COR-L47 (cell line): ENCODE data around the gene UBASH3B.
"Not testable (repeated sequence)": the region's sequence is repeated elsewhere in the genome, so short reads cannot be mapped to it uniquely, and the experiment has no call there.

Experiments
- DNase-seq: peaks from one replicate; lab custom pipeline; 2025; lab: John Stamatoyannopoulos, UW

UBASH3B gene

DNA sequence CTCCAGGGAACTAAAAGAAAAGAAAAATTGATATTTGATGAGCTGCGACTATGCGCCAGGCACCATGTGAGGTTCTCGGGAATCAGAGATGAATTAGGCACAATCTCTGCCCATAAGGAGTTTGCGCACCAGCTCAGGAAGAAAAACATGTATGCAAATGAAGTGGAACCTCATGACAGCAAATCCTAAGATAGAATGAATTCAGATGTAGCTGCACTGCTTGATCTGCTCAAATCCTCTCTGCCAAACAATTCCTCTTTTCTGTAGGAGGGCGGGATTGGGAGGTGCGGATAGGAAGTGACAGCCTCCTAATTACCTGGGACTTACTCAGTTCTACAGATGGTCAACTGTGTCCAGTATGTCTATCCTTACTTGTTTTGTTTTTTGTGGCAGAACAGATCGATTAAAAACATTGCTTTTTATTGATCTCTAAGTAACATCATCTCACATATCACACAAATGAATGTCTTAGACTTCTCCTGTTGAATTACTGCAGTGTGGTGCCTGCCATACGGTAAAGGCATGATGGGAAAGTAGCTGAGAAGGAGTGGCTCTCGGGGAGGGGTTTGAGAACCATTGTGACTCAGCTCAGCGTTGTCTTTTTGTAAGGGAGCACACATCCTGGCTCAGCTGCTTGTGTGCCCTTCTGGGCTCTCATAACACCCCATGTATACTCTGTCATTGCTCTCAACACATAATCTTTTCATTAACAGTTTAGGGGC is 196.7 kb downstream of the UBASH3B start:
- no peak for DNase-seq

DNA sequence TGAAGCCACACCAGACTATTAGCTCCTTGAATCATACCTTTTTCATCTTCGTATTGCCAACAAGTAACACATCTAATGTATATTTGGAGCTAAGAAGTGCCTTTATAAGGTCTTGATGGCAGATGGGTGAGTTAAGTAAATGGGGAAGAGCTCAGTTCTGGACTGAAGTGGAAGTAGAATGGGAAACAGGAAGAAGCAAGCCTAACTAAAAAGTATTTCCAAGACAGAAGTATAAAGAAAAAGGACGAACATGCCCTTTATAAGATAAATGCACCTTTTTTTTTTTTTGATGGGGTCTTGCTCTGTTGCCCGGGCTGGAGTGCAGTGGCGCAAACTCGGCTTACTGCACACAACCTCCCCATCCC is 197.3 kb downstream of the UBASH3B start:
- DNase-seq = no peak

DNA sequence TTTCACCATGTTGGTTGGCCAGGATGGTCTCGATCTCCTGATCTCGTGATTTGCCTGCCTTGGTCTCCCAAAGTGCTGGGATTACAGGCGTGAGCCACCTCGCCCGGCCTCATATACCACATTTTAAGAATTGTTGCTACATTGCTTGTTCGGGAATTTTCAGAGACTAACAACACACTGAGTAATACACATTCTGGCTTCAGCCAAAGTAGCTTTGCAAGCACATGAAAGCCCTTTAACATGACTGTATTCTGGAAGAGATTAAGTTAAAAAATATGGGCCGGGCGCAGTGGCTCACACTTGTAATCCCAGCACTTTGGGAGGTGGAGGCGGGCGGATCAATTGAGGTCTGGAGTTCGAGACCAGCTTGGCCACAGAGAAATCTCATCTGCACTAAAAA is 197.7 kb downstream of the UBASH3B start:
- DNase-seq = no peak

DNA sequence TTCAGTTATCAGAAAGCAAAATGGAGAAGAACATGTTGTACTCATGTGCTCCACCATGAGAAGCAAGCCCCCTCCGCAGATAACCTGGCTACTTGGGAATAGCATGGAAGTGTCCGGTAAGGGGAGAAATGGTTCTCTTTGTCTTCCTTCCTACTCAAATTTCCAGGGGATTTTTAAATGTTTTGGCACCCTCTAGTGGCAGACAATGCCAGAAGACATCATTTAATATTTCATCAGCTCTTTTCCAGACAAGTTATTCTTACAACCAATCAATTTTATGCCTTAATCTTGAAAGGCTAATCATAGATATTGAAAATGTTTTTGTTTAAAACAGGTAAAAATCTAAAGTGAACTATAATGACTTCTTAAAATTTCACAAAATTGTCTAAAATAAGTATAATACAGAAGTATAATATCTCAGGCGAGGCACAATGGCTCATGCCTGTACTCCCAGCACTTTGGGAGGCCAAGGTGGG is 198.5 kb downstream of the UBASH3B start:
- DNase-seq = peak; percentile 78

DNA sequence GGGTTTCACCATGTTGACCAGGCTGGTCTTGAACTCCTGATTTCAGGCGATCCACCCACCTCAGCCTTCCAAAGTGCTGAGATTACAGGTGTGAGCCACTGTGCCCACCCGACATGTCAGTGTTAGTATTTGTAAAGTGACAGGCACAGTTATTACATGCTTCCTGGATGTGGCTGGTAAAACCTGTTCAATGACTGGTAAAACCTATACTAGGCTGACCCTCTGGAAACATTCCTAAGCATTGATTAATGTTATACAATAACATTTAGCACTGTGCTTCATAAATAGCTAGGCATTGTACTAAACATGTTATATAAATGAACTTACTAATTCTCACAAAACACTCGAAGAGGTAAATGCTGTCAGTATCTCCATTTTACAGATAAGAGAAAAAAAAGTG is 206.1 kb downstream of the UBASH3B start:
- no peak for DNase-seq

DNA sequence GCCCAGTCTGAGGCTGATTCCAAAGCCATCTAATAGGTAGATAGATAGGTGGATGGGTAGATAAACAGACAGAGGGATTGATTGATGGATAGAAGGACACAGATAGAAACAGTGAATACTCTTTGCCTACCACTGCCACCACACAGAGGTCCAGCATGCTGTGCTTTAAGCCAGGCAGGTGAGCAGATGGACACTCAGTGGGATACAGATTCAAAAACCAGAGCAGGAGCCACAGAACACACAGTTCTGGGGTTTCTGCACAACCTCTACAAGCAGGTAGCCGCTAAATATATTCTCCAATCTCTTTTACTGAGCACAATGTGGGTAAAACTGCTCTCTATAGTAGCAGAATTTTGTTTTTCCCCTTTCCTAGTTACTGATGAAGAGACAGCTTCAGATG is 206.6 kb downstream of the UBASH3B start:
- DNase-seq = no peak

DNA sequence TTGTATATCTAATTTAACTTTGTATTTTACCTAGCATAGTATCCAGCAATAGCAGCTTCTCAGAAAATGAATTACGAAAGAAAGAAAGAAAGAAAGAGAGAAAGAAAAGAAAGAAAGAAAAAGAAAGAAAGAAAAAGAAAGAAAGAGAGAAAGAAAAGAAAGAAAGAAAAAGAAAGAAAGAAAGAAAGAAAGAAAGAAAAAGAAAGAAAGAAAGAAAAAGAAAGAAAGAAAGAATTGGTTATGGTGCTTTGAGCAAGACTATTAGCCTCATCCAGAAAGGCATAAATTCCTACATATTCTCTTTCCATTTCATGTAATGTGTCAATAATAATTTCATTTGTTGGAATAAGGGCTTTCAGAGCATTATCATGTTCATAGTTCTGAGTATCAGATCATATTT is 207.6 kb downstream of the UBASH3B start:
- not testable (repeated sequence) for DNase-seq

DNA sequence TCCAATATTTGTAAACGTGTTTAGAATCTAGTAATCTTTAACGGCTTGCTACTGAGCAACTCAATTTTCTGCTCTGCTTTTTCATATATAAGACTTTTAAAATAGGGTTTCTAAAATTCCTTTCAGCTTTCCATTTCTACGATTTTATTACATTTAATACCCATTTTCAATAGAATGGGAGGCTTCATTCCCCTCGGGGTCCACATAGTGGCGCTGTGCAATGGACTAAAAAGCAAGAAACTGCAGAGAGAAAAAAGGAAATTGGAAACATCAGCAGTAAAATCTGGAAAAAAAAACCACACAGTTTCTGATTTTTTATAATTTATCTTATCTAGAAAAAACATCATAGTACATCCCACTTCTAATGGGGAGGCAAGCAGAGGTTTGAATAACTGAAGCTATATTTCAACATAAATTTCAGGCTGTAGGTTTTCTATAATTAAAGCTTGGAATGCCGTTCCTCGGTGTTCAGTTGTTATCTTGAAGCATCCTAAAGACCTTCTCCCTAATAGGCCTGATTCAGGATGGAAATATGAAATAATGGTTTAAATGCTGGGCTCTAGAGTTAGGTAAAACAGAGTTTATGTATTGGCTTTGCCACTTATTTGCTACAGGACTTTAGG is 208.3 kb downstream of the UBASH3B start:
- peak; percentile 16 for DNase-seq
